ENCODE data around the gene PXMP2.

The PXMP2 gene

GRCh38 chr12:132687211-132688164 is at the start of gene PXMP2, which contains the start of gene POLE:
TSS of gene PXMP2 (plus strand) at chr12:132687587. CDS start at chr12:132687671, 84 bp downstream.
TSS of gene POLE (minus strand) at chr12:132687342. CDS start at chr12:132687315, 27 bp downstream.
- peak; percentile 95 to 100 (median 99) for DNase-seq

GRCh38 chr12:132637811-132638210 is 49.6 kb upstream of the PXMP2 start:
- no peak for DNase-seq

GRCh38 chr12:132638541-132639408 is 48.6 kb upstream of the PXMP2 start:
- DNase-seq: peak; percentile 29 to 46 (median 43)

- DNase-seq: no peak
Observed at GRCh38 chr12:132639956-132640520, 47.3 kb upstream of the PXMP2 start.

GRCh38 chr12:132640936-132641335 is 46.5 kb upstream of the PXMP2 start:
- no peak for DNase-seq

- no peak for DNase-seq
Observed at GRCh38 chr12:132641811-132642650, 45.4 kb upstream of the PXMP2 start.

- no peak for DNase-seq
Observed at GRCh38 chr12:132642846-132643835, 44.2 kb upstream of the PXMP2 start.

- DNase-seq: no peak
Observed at GRCh38 chr12:132646850-132647249, 40.5 kb upstream of the PXMP2 start.

- no peak for DNase-seq
Observed at GRCh38 chr12:132647858-132648257, 39.5 kb upstream of the PXMP2 start.

- DNase-seq: no peak
Observed at GRCh38 chr12:132648616-132649225, 38.7 kb upstream of the PXMP2 start.

- no peak for DNase-seq
Observed at GRCh38 chr12:132649226-132649945, 38.0 kb upstream of the PXMP2 start.

- no peak for DNase-seq
Observed at GRCh38 chr12:132651444-132652100, 35.8 kb upstream of the PXMP2 start.

GRCh38 chr12:132653567-132654290 is 33.7 kb upstream of the PXMP2 start:
- DNase-seq: no peak

GRCh38 chr12:132657004-132657727 is 30.2 kb upstream of the PXMP2 start:
- DNase-seq: peak in 1 of 3 donors; percentile 7

- no peak for DNase-seq
Observed at GRCh38 chr12:132658149-132658894, 29.1 kb upstream of the PXMP2 start.

GRCh38 chr12:132659146-132659545 is 28.2 kb upstream of the PXMP2 start:
- no peak for DNase-seq

- DNase-seq: no peak
Observed at GRCh38 chr12:132660052-132660451, 27.3 kb upstream of the PXMP2 start.
